H1 (cell line): Measurements from ENCODE around the gene CCDC83.

ENCODE experiments used
- PHF8 ChIP-seq: fragments of 200-600 bp; sonication (generic); conservative IDR thresholded peaks from 2 replicates; pipeline ENCODE4 v1.7.1; 2012; ENCODE audit warnings: low read depth, mild to moderate bottlenecking, inconsistent platforms, low read length, moderate library complexity
- POLR2AphosphoS5 ChIP-seq: IDR thresholded peaks from 2 replicates; pipeline ENCODE4 v1.6.1; 2011; ENCODE audit warnings: low read depth, low read length
- RBBP5 ChIP-seq: IDR thresholded peaks from 2 replicates; pipeline ENCODE4 v1.7.1; 2012; ENCODE audit warnings: low read depth, mild to moderate bottlenecking, inconsistent platforms, low read length, moderate library complexity, borderline replicate concordance
- TF ChIP-seq, protein P1 (sequence below), 3 experiments: IDR thresholded peaks; 1 replicate in 2 of 3; 2 replicates in 1 of 3; pipeline versions ENCODE4 v1.5.1 to v1.6.1; 2011; ENCODE audit warnings: low read length in 3 of 3, mild to moderate bottlenecking in 3 of 3, inconsistent platforms in 2 of 3, low read depth in 1 of 3, moderate library complexity in 1 of 3; ENCODE audit not compliant: insufficient read depth in 1 of 3; ENCODE audit errors: control extremely low read depth in 1 of 3
- TF ChIP-seq, protein P2 (sequence below): IDR thresholded peaks from 2 replicates; pipeline ENCODE4 v1.6.1; 2012; ENCODE audit warnings: inconsistent platforms

DNA sequence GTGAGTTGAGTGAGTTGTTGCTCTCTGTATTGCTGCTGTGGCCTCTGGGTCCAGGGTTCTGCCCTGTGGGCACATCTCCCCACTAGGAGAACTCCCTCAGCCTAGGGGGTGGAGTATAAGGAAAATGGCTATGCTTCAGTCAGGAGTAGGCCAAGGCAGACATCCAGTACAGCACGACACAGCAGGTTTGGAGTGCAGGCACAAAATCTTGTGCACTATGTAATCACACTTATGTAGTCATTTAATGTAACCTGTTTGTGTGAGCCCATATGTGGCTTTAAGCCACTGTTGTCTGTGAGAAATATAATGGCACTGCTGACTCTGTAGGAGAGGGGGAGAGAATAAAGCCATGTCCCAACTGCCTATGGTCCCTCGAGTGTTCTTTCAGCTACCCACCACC is 90.1 kb downstream of the CCDC83 start:
- TF ChIP-seq, protein P1, sequence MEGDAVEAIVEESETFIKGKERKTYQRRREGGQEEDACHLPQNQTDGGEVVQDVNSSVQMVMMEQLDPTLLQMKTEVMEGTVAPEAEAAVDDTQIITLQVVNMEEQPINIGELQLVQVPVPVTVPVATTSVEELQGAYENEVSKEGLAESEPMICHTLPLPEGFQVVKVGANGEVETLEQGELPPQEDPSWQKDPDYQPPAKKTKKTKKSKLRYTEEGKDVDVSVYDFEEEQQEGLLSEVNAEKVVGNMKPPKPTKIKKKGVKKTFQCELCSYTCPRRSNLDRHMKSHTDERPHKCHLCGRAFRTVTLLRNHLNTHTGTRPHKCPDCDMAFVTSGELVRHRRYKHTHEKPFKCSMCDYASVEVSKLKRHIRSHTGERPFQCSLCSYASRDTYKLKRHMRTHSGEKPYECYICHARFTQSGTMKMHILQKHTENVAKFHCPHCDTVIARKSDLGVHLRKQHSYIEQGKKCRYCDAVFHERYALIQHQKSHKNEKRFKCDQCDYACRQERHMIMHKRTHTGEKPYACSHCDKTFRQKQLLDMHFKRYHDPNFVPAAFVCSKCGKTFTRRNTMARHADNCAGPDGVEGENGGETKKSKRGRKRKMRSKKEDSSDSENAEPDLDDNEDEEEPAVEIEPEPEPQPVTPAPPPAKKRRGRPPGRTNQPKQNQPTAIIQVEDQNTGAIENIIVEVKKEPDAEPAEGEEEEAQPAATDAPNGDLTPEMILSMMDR (IDR thresholded peaks at IDR 0.05; ENCODE audit: control extremely low read depth in 1 of 3, insufficient read depth in 1 of 3, low read depth in 1 of 3, low read length in 3 of 3) = no peak
- no peak for TF ChIP-seq POLR2AphosphoS5
- TF ChIP-seq, protein P2, sequence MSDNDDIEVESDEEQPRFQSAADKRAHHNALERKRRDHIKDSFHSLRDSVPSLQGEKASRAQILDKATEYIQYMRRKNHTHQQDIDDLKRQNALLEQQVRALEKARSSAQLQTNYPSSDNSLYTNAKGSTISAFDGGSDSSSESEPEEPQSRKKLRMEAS = no peak
- no peak for TF ChIP-seq PHF8
- no peak for TF ChIP-seq RBBP5
